Neuronal stem cell (in vitro differentiated cells): ENCODE results near the gene POFUT2.

ENCODE experiments used
- DNase-seq: peaks from one replicate; pipeline ENCODE4 v3.0.0-alpha.2; 2013; ENCODE audit warnings: low spot score
- H2AFZ ChIP-seq: one replicate; pipeline ENCODE4 v1.6.1; 2013; ENCODE audit warnings: mild to moderate bottlenecking, low read length, inconsistent platforms
- H2AK5ac ChIP-seq: 2 replicates; pipeline ENCODE4 v1.6.1; 2013; ENCODE audit warnings: low read depth, mild to moderate bottlenecking, inconsistent platforms, low read length, moderate library complexity, mixed read lengths
- H2BK120ac ChIP-seq: 2 replicates; pipeline ENCODE4 v1.6.1; 2013; ENCODE audit warnings: low read depth, mild to moderate bottlenecking, inconsistent platforms, low read length, moderate library complexity, mixed read lengths
- H2BK12ac ChIP-seq: one replicate; pipeline ENCODE4 v1.6.1; 2013; ENCODE audit warnings: low read length, inconsistent platforms
- H2BK15ac ChIP-seq: 2 replicates; pipeline ENCODE4 v1.6.1; 2013; ENCODE audit warnings: mild to moderate bottlenecking, low read length, inconsistent platforms, mixed read lengths
- H2BK5ac ChIP-seq: one replicate; pipeline ENCODE4 v1.6.1; 2013; ENCODE audit warnings: inconsistent platforms, mild to moderate bottlenecking, low read length, moderate library complexity
- H3K14ac ChIP-seq: one replicate; pipeline ENCODE4 v1.6.1; 2013; ENCODE audit warnings: low read length, inconsistent platforms
- H3K18ac ChIP-seq: 2 replicates; pipeline ENCODE4 v1.6.1; 2013; ENCODE audit warnings: low read length, inconsistent platforms
- H3K23ac ChIP-seq: 2 replicates; pipeline ENCODE4 v1.6.1; 2013; ENCODE audit warnings: low read depth, mild to moderate bottlenecking, mixed read lengths, low read length, inconsistent platforms; ENCODE audit not compliant: poor library complexity
- H3K27ac ChIP-seq: replicated peaks from 3 replicates; pipeline ENCODE4 v1.5.1; 2013; ENCODE audit warnings: low read length, inconsistent platforms
- H3K27me3 ChIP-seq, 3 experiments: 2 replicates each; pipeline ENCODE4 v1.6.1; 2013; ENCODE audit warnings: low read length in 3 of 3, mild to moderate bottlenecking in 2 of 3, inconsistent platforms in 1 of 3, low read depth in 1 of 3, mixed read lengths in 1 of 3, moderate library complexity in 1 of 3; ENCODE audit not compliant: control insufficient read depth in 3 of 3, insufficient read depth in 3 of 3
- H3K36me3 ChIP-seq, 2 donors: replicated peaks in 1 of 2; 2 replicates each; pipeline ENCODE4 v1.6.1; 2013; ENCODE audit warnings: low read length in 2 of 2; ENCODE audit not compliant: control insufficient read depth in 2 of 2, insufficient read depth in 2 of 2
- H3K4ac ChIP-seq: 2 replicates; pipeline ENCODE4 v1.6.1; 2013; ENCODE audit warnings: inconsistent platforms, mild to moderate bottlenecking, low read length, moderate library complexity
- H3K4me1 ChIP-seq, 2 donors: 1 replicate in 1 of 2; 2 replicates in 1 of 2; pipeline ENCODE4 v1.6.1; 2013; ENCODE audit warnings: low read length in 2 of 2, low read depth in 1 of 2; ENCODE audit not compliant: control insufficient read depth in 2 of 2, insufficient read depth in 1 of 2
- H3K4me2 ChIP-seq: one replicate; pipeline ENCODE4 v1.6.1; 2013; ENCODE audit warnings: mild to moderate bottlenecking, low read length, inconsistent platforms; ENCODE audit not compliant: insufficient read depth, poor library complexity, severe bottlenecking
- H3K4me3 ChIP-seq, 2 donors: 2 replicates each; pipeline ENCODE4 v1.5.1; 2013; ENCODE audit warnings: low read length in 2 of 2, mild to moderate bottlenecking in 2 of 2, inconsistent platforms in 1 of 2, moderate library complexity in 1 of 2
- H3K79me1 ChIP-seq: one replicate; pipeline ENCODE4 v1.6.1; 2013; ENCODE audit warnings: low read depth, mild to moderate bottlenecking, inconsistent platforms, low read length, moderate library complexity
- H3K9ac ChIP-seq: one replicate; pipeline ENCODE4 v1.6.1; 2013; ENCODE audit warnings: mild to moderate bottlenecking, low read depth, low read length, inconsistent platforms; ENCODE audit not compliant: poor library complexity
- H3K9me3 ChIP-seq, 2 donors: replicated peaks in 1 of 2; 2 replicates each; pipeline versions ENCODE3 to v1.6.1; 2013; ENCODE audit warnings: low read length in 2 of 2, mild to moderate bottlenecking in 2 of 2, inconsistent platforms in 1 of 2, low read depth in 1 of 2, mixed read lengths in 1 of 2, moderate library complexity in 1 of 2; ENCODE audit not compliant: control insufficient read depth in 2 of 2, insufficient read depth in 1 of 2
- H4K8ac ChIP-seq: one replicate; pipeline ENCODE4 v1.6.1; 2013; ENCODE audit warnings: low read depth, mild to moderate bottlenecking, inconsistent platforms, low read length, moderate library complexity
- H4K91ac ChIP-seq: one replicate; pipeline ENCODE4 v1.6.1; 2013; ENCODE audit warnings: low read length, low read depth, mild to moderate bottlenecking, inconsistent platforms; ENCODE audit not compliant: poor library complexity
- WGBS, 2 donors: extraction: QIAGEN DNeasy Blood & Tissue Kit; methylation state at CpG; one replicate each; pipeline ENCODE4 v1.1.7; 2013; ENCODE audit warnings: missing lambda C conversion rate in 2 of 2, mixed read lengths in 1 of 2; ENCODE audit not compliant: insufficient read length in 2 of 2, insufficient replicate concordance in 1 of 2; ENCODE audit errors: extremely low coverage in 2 of 2; 5-methylcytosine and 5-hydroxymethylcytosine counted together

The POFUT2 gene

DNA sequence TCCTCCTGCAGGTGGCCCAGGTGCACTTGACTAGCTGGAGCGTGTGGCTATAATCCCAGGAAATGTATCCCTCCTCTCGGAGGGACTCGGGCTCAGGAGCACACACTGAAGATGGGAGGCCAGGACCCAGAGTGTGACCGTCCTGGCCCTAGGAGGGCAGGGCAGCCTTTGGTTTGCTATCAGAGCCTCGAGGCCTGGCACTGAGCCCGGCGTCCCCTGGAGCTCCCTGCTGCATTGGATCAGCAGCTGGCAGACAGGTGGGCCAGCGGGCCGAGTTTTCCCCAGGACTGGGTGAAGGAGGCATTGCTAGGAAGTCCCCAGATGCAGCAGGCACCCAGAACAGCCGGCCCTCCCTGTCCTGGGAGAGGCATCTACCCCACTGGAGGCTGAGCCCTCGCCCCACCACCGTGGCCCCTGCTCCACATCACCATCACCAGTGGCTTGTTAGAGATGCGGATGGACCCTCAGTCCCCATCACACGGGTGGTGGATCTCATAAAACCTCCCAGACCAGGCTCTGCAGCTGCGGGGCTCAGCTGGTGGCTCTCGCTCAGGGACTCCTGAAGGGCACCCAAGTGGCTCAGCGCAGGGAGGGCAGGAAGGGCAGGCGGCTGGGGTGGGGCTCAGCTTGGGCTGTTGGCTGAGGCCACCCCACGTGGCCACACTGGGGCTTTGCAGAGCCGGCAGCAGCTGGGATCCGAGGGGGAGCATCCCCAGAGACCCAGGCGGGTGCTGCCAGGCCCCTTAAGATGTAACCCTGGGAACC is 32.7 kb upstream of the POFUT2 start:
- H2BK5ac ChIP-seq = peak overlapping the region; percentile 53
- no peaks in the 10 kb centered on the region for H3K9me3 ChIP-seq
- no peak overlapping the region for H4K91ac ChIP-seq
- no peak for DNase-seq
- H3K27ac ChIP-seq = no peak overlapping the region
- H3K36me3 ChIP-seq = no peaks in the 10 kb centered on the region
- no peak overlapping the region for H3K4me2 ChIP-seq
- peaks cover 10 to 19% of the 10 kb centered on the region in 2 donors for H3K4me1 ChIP-seq
- H2BK15ac ChIP-seq = peak overlapping the region; percentile 81
- H2BK120ac ChIP-seq = peak overlapping the region; percentile 47
- H2AFZ ChIP-seq = no peak overlapping the region
- H3K4me3 ChIP-seq = no peak overlapping the region
- H3K4ac ChIP-seq = peak overlapping the region; percentile 37
- no peak overlapping the region for H3K14ac ChIP-seq
- no CpG with 5 or more reads among the region's 22 CpGs for WGBS, 2 donors
- no peak overlapping the region for H4K8ac ChIP-seq
- H3K27me3 ChIP-seq = no peaks in the 10 kb centered on the region
- H2AK5ac ChIP-seq = peak overlapping the region; percentile 81
- H3K79me1 ChIP-seq = no peaks in the 10 kb centered on the region
- H3K18ac ChIP-seq = peak overlapping the region; percentile 71
- H2BK12ac ChIP-seq = peak overlapping the region; percentile 90
- H3K23ac ChIP-seq = peak overlapping the region; percentile 20
- H3K9ac ChIP-seq = no peak overlapping the region

DNA sequence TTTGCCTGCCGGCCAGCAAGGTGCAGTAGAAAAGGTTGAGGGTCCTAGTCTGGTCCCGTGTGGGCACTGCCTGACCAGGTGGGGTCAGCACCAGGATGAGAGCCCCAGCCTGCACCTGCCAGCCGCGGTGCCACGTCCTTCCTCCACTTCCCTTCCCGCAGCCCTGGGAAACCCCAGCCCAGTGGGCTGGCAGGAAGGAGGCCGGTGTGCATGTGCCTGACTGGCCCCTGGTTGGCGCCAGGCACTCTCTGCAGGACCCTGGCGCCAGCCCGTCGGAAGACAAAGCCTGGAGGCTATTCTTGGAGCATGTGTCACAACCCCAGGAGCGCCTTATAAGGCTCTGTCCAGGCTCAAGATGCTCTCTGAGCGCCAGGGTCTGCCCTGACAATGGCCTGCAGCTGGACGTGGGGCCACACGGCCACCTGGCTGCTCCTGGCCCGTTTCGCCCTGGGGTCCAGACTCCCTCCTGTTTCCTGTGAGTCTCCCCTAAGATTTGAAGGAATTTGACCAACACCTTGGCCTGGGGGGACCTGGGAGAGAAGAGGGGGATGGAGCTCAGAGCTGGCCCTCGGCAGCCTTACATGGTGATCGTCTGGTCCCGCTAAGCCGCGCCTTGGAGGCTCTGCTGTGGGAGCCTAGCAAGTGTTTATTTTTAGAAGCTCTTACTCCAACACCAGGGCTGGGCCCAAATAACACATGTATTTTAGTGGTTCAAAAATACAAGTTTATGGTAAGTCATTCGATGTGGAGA is 31.9 kb upstream of the POFUT2 start:
- H3K14ac ChIP-seq = no peak overlapping the region
- H2BK12ac ChIP-seq = no peak overlapping the region
- no peaks in the 10 kb centered on the region for H3K27me3 ChIP-seq
- no peak overlapping the region for H2BK5ac ChIP-seq
- no peaks in the 10 kb centered on the region for H3K79me1 ChIP-seq
- no peak overlapping the region for H3K4me2 ChIP-seq
- H3K36me3 ChIP-seq = no peaks in the 10 kb centered on the region
- no peak overlapping the region for H4K91ac ChIP-seq
- H3K4me1 ChIP-seq = peaks cover 10 to 19% of the 10 kb centered on the region in 2 donors
- H3K9ac ChIP-seq = no peak overlapping the region
- no peak for DNase-seq
- H3K4me3 ChIP-seq = no peak overlapping the region
- H2BK120ac ChIP-seq = peak overlapping the region; percentile 47
- H2AFZ ChIP-seq = peak overlapping the region; percentile 23
- H3K27ac ChIP-seq = no peak overlapping the region
- peak overlapping the region; percentile 67 for H2BK15ac ChIP-seq
- H4K8ac ChIP-seq = no peak overlapping the region
- H3K18ac ChIP-seq = peak overlapping the region; percentile 48
- peak overlapping the region; percentile 55 for H3K23ac ChIP-seq
- no peaks in the 10 kb centered on the region for H3K9me3 ChIP-seq
- WGBS, 2 donors = no CpG with 5 or more reads among the region's 23 CpGs
- peak overlapping the region; percentile 97 for H2AK5ac ChIP-seq
- no peak overlapping the region for H3K4ac ChIP-seq

GRCh38 chr21:45318556-45319404 is 31.1 kb upstream of the POFUT2 start:
- Histone ChIP-seq H3K18ac (peak overlapping the region; percentile 81), H2BK15ac (peak overlapping the region; percentile 7), H3K36me3 (no peaks in the 10 kb centered on the region), H3K79me1 (no peaks in the 10 kb centered on the region), H2BK5ac (no peak overlapping the region), H3K4me3 (no peak overlapping the region), H4K8ac (no peak overlapping the region), H2BK12ac (peak overlapping the region; percentile 4), H2AFZ (peak overlapping the region; percentile 59), H3K23ac (no peak overlapping the region), H3K14ac (no peak overlapping the region), H3K27ac (no peak overlapping the region), H4K91ac (no peak overlapping the region), H3K4ac (no peak overlapping the region), H2BK120ac (no peak overlapping the region), H3K4me1 (peaks cover 10 to 18% of the 10 kb centered on the region in 2 donors), H3K9me3 (no peaks in the 10 kb centered on the region), H3K27me3 (no peaks in the 10 kb centered on the region), H3K4me2 (no peak overlapping the region), H3K9ac (no peak overlapping the region), H2AK5ac (peak overlapping the region; percentile 92)
- no peak for DNase-seq
- WGBS, 2 donors = no CpG with 5 or more reads among the region's 24 CpGs
